Measurements from ENCODE around the gene SLC37A2.

- TF ChIP-seq GATA2 (IDR thresholded peaks at IDR 0.05; ENCODE audit: insufficient read depth, insufficient read length, low read depth, low read length) (no peak), CTCF (IDR thresholded peaks at IDR 0.05; ENCODE audit: extremely low read depth in 1 of 2, insufficient read depth in 1 of 2, low read depth in 1 of 2, low read length in 2 of 2) (no peak), EZH2 (IDR thresholded peaks at IDR 0.05; ENCODE audit: borderline replicate concordance, low read depth, low read length, severe bottlenecking) (no peak)
These were observed 18.9 kb downstream of the SLC37A2 start for GRCh38 chr11:125082040-125082439.

Data from endothelial cell of umbilical vein (primary cell).